DMS153 treated with DMSO at 0.1 percent for 48 hours (cell line): ENCODE results near the gene ST6GALNAC6.
"Not testable (repeated sequence)": the region's sequence is repeated elsewhere in the genome, so short reads cannot be mapped to it uniquely, and the experiment has no call there.

Experiments
- DNase-seq: peaks from one replicate; lab custom pipeline; 2025; ENCODE audit not compliant: unreplicated experiment; lab: John Stamatoyannopoulos, UW

ST6GALNAC6 gene

DNA sequence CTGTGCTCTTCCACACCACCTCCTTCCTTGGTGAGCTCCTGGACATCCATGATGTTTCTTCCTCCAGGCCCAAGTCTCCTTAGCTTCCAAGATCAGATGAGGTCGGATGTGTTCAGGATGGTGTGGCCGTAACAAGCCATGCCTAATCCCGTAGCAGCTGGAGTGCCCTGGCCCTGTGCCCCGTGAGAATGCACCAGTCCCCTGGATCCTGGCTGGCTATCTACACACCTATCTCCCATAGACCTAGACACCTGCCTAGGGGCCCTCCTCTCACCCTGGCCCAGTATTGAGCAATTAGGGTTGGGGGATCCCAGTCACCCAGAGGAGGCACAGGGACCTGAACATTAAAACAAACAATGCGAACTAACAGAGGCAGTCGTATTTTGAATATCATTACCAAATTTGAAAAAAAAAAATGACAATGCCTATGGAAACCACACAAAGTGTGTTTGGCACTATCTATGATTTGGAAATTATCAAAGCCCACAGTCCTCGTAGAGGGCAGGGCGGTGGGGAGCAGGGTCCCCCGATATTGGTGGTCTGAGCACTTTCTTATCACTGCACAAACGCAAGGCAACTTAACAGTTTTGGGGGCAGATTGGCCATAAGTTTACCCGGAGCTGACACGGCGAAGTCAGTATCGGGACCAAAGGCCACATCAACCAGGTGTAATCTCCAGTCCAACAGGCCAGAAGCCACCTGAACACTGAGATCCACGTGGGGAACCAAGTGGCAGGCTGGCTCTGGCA, 58.1 kb downstream of the ST6GALNAC6 start:
- DNase-seq: no peak

DNA sequence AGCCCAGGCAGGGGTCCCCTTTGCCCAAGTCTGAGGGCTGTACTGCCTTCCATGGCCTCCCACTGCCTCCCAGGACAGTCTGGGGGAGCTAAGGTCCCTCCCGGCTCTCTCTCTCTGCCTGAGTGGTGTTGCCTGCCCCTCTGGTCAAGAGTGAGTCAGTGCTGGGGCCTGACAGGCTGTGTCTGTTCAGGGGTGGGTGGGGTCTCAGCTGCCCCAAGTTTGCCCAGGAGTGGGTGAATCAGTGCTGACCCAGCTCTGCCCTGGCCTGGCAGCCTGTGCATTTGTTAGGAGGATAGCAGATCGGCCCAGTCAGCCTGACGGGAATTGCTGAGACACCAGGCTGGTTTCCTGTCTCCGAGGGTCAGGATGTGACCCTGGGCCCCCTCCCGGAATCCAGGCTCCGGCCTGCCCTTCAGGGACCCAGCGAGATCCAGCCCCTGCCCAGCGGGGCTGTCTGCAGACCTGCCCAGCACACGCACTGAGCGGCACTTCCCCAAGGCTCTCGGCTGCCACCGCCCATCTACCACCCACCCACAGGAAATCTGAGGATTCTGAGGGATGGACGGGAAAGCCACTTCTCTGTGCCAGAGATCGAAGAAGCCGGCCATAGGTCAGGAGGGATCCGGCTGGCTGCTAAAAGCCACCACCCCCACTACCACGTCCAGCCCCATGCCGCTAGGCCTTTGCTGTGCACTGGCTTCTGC, 60.9 kb downstream of the ST6GALNAC6 start:
- no peak for DNase-seq

DNA sequence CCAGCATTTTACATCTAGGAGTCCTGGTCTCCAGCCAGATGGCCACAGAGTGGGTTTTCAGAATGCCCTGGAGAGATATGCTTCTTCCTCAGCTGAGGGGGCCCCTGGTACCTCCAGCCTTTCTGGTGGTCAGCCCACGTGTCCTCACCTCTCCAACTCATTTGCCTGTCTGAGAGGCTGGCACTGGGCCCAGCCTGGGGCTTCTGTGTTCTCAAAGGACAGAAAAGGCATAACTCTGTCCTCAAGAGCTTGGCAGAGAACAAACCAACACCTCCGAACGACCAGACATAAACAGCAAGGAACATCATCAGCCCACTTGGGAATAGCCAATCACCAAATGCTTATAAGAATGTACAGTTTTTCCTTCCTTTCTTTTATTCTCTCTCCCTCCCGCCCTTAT, 62.1 kb downstream of the ST6GALNAC6 start:
- DNase-seq: no peak

DNA sequence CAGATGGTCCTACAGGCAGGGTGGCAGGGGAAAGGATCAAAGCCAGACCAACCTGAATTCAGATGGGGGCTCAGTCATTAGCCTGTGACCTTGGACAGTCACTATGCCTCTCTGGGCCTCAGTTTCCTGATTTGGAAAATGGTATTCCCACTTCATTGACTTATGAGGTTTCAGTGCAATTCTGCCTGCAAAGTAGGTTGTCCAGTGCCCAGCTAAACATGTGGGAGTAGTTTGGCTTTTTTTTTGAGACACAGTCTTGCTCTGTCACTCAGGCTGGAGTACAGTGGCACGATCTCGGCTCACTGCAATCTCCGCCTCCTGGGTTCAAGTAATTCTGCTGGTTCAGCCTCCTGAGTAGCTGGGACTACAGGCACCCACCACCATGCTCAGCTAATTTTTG, 62.8 kb downstream of the ST6GALNAC6 start:
- DNase-seq: not testable (repeated sequence)

DNA sequence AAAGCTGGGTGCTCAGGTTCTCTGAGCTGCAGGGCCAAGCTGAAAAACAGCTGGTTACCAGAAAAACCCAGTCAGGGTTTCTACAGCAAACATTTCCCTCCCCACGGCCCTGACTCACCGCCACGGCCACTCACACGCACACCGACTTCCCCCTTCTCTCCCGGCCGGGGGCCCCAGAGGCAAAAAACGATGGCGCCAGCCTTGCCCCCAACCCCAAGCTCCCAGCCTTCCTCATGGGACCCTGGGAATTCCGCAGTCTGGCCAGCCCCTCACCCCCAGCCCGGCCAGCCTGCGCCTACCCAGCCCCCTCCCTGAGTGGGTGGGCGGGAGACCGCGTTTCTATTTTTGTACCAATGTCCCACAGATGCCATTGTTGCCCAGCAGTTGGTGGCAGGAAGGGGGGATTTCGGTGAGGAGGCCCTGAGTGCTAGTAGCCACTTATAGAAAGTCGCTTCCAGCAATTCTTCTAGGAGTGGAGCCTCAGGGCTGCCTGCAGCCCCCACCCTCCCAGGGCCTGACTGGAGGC, 63.3 kb downstream of the ST6GALNAC6 start:
- DNase-seq: no peak
